NOMO-1 (cell line): Measurements from ENCODE around the gene ELOVL3.

Experiments used
- DNase-seq, 2 experiments: peaks; one replicate each; lab custom pipeline; 2025; ENCODE audit not compliant: unreplicated experiment in 2 of 2; lab: John Stamatoyannopoulos, UW

The ELOVL3 gene

GRCh38 chr10:102225646-102226541 lies at the start of gene ELOVL3:
Gene ELOVL3, plus strand, starts transcription at chr10:102226299. Its CDS starts 250 bp downstream, at chr10:102226549.
- peak; percentile 97 for DNase-seq

- no peak for DNase-seq
These were observed 41.5 kb upstream of the ELOVL3 start for GRCh38 chr10:102184606-102185005.

- no peak for DNase-seq
These were observed 40.8 kb upstream of the ELOVL3 start for GRCh38 chr10:102185272-102185671.

GRCh38 chr10:102185811-102186527 lies 40.1 kb upstream of the ELOVL3 start:
- peak; percentile 43 to 62 for DNase-seq

GRCh38 chr10:102188298-102188940 lies 37.7 kb upstream of the ELOVL3 start:
- DNase-seq = no peak

- DNase-seq = peak in 1 of 2 experiments; percentile 41
These were observed 36.9 kb upstream of the ELOVL3 start for GRCh38 chr10:102188941-102189898.

GRCh38 chr10:102191956-102192355 lies 34.1 kb upstream of the ELOVL3 start:
- no peak for DNase-seq

- DNase-seq = no peak
These were observed 30.7 kb upstream of the ELOVL3 start for GRCh38 chr10:102195296-102195870.

GRCh38 chr10:102196893-102197292 lies 29.2 kb upstream of the ELOVL3 start:
- no peak for DNase-seq

GRCh38 chr10:102198027-102198426 lies 28.1 kb upstream of the ELOVL3 start:
- no peak for DNase-seq

- DNase-seq = peak in 1 of 2 experiments; percentile 10
These were observed 25.1 kb upstream of the ELOVL3 start for GRCh38 chr10:102200751-102201640.

GRCh38 chr10:102202386-102202785 lies 23.7 kb upstream of the ELOVL3 start:
- no peak for DNase-seq

- no peak for DNase-seq
These were observed 17.6 kb upstream of the ELOVL3 start for GRCh38 chr10:102208311-102209035.

GRCh38 chr10:102211615-102212299 lies 14.3 kb upstream of the ELOVL3 start:
- DNase-seq = peak; percentile 17 to 39

GRCh38 chr10:102213599-102213998 lies 12.5 kb upstream of the ELOVL3 start:
- peak in 1 of 2 experiments; percentile 53 for DNase-seq

- DNase-seq = no peak
These were observed 6.7 kb upstream of the ELOVL3 start for GRCh38 chr10:102219370-102219769.

- DNase-seq = no peak
These were observed 5.5 kb upstream of the ELOVL3 start for GRCh38 chr10:102220612-102221011.

- DNase-seq = no peak
These were observed 3.3 kb upstream of the ELOVL3 start for GRCh38 chr10:102222797-102223196.
